G401.6 (cell line): ENCODE results near the gene NBL1.
A peak's percentile ranks its signal among the peaks of the same experiment; 100 is the strongest.

ENCODE experiments used
- FAIRE-seq: peaks from 2 replicates; lab custom pipeline; 2012; peaks lifted over from hg19 to GRCh38; lab: Jason Lieb, UNC

NBL1 gene

GRCh38 chr1:19670787-19671186 is 26.7 kb downstream of the NBL1 start:
- no peak for FAIRE-seq

- no peak for FAIRE-seq
Observed at GRCh38 chr1:19672237-19672636, 28.1 kb downstream of the NBL1 start.

GRCh38 chr1:19675797-19676196 is 31.7 kb downstream of the NBL1 start:
- FAIRE-seq, result no peak

DNA sequence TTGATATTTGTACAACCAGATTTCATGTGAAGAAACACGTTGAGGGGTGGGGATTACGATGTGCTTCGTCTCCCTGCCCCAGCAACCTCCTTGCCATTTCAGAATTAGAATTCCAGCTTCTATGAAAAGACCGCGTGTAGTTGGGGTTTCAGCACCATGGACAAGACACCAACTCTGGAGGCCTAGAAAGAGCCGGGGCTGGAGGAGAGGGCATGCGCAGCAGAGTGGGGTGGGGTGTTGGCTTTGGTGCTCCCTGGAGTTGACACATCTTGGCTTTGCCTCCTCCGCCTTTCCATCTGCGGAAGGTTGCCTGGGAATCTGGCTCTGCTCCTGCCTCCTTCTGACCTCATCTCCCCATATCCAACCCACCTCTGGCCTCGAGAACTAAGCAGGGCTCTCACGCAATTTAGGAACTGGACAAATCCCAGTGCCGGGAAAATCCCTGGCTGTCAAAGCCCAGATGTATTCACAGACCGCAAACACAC is 32.4 kb downstream of the NBL1 start:
- peak; percentile 3 for FAIRE-seq

- FAIRE-seq, result no peak
Observed at GRCh38 chr1:19678493-19678892, 34.4 kb downstream of the NBL1 start.

GRCh38 chr1:19678931-19679453 is 34.9 kb downstream of the NBL1 start:
- FAIRE-seq, result no peak

- no peak for FAIRE-seq
Observed at GRCh38 chr1:19679691-19680090, 35.6 kb downstream of the NBL1 start.

GRCh38 chr1:19680644-19681043 is 36.5 kb downstream of the NBL1 start:
- no peak for FAIRE-seq

GRCh38 chr1:19682257-19682656 is 38.1 kb downstream of the NBL1 start:
- FAIRE-seq, result no peak

DNA sequence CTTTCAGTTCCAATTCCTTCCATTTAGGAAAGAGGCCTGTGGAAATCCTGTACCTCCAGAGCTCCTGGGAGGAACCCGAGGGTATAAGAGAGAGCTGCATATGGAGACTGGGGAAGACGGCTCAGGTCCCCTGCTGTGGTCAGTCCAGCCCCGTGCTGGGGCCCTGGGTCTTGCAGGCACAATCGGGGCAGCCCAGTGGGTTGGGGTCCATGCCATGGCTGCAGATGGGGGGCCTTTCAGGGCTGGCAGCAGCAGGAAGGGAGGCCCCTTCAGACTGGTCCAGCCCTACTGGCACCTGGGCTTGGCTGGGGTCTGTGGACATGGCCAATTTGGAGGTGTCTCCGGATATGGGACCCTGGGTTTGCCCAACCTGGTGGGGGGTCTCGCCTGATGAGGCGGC is 38.8 kb downstream of the NBL1 start:
- no peak for FAIRE-seq

DNA sequence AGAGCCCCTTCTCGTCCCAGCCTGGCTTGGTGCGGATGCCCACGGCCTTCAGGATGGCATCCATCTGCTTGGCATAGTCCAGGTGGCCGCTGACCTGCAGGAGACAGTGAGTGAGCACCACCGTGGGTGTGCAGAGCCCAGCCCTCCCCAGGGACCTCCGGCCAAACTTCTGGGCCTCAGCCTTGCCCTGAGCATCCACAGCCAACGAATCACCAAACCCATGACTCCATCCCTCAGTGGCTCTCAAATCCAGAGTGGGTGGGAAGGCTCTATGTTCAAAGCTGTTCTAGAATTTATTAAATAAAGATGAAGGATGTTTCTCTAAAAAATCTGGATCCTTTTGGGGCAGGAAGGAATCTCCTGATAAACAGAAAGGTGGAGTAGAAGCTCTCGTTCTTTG is 39.2 kb downstream of the NBL1 start:
- no peak for FAIRE-seq

DNA sequence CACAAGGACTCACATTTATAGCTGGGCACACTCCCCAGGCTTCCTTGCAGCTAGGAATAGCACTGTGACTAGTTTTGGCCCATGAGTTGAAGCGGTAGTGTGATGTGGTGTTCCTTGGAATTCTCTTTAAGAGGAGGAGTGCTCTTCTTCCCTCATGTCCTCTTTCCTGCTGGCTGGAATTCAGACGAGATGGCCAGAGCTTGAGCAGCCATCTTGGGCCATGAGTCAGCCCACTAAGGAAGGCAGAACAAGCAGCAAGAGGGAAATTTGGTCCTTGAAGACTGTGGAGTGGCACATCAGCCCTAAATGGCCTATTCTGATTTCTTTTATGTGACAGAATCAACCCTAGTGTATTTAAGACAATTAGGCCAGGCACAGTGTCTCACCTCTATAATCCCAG is 40.6 kb downstream of the NBL1 start:
- FAIRE-seq, result no peak

- no peak for FAIRE-seq
Observed at GRCh38 chr1:19685994-19686393, 41.9 kb downstream of the NBL1 start.

- FAIRE-seq, result no peak
Observed at GRCh38 chr1:19687414-19687813, 43.3 kb downstream of the NBL1 start.

GRCh38 chr1:19688041-19688842 is 44.1 kb downstream of the NBL1 start:
- no peak for FAIRE-seq

GRCh38 chr1:19689085-19689757 is 45.1 kb downstream of the NBL1 start:
- FAIRE-seq, result no peak

DNA sequence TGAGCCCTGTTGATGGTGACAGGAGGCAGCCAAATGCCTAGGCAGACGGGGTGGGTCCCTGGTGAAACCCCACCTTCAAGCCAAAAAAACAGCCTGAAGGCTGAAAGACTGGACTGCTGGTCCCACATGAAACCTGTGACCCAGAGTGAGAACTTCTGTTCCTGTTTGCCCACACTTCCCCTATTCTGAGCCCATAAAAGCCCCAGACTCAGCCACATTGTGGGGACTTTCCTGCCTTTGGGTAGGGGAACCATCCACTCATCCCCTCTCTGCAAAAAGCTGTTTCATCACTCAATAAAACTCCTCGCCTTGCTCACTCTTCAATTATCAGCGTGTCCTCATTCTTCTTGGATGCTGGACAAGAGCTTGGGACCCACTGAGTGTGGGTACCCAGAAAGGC is 45.7 kb downstream of the NBL1 start:
- no peak for FAIRE-seq

- no peak for FAIRE-seq
Observed at GRCh38 chr1:19690342-19690741, 46.2 kb downstream of the NBL1 start.

GRCh38 chr1:19694298-19694697 is 50.2 kb downstream of the NBL1 start:
- no peak for FAIRE-seq

DNA sequence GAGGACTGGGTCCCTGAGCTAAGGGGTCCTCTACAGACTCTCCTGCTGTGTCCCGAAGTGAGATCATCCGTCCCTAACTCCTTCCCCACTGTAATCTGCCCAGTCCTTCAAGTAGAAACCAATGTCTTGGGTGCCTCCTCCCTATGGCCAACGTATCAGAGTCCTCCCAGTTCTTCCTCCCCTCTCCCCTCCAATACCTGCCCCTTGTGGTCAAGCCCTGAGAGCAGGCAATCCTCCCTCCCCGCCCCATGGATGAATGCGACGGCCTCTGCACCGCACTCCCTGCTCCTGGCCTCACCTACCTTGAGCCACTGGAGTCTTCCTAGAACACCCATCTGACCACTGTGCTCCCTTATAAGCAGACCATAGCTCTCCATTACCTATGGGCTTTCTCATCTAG is 51.7 kb downstream of the NBL1 start:
- no peak for FAIRE-seq

- FAIRE-seq, result no peak
Observed at GRCh38 chr1:19696820-19697219, 52.7 kb downstream of the NBL1 start.

- no peak for FAIRE-seq
Observed at GRCh38 chr1:19698181-19698580, 54.1 kb downstream of the NBL1 start.

- no peak for FAIRE-seq
Observed at GRCh38 chr1:19700079-19700777, 56.1 kb downstream of the NBL1 start.
